Kidney (tissue), 14 donors: Measurements from ENCODE around the gene NPHP4. TPM values are rescaled to one million over a fixed set of nuclear protein-coding genes. Genes with fewer than 3 reads are reported as not detected.

ENCODE experiments used
- DNase-seq, 5 donors: peaks; one replicate each; pipeline ENCODE4 v3.0.0-alpha.2; 2013 to 2020
- FAIRE-seq: peaks from 2 replicates; lab custom pipeline; 2012; peaks lifted over from hg19 to GRCh38; lab: Jason Lieb, UNC
- H3K27ac ChIP-seq, 2 donors: one replicate each; pipeline ENCODE4 v1.7.0; 2013; ENCODE audit warnings: low read depth in 2 of 2, low read length in 2 of 2, inconsistent platforms in 1 of 2
- H3K27me3 ChIP-seq: one replicate; pipeline ENCODE4 v1.7.1; 2013; ENCODE audit warnings: low read length, inconsistent platforms; ENCODE audit not compliant: control insufficient read depth, insufficient read depth
- H3K36me3 ChIP-seq, 3 donors: one replicate each; pipeline versions ENCODE4 v1.7.0 to v1.7.1; 2013; ENCODE audit warnings: low read length in 3 of 3, control low read depth in 1 of 3, inconsistent platforms in 1 of 3; ENCODE audit not compliant: insufficient read depth in 3 of 3, control insufficient read depth in 2 of 3
- H3K4me1 ChIP-seq, 3 donors: one replicate each; pipeline versions ENCODE4 v1.7.0 to v1.7.1; 2013; ENCODE audit warnings: low read length in 3 of 3, inconsistent platforms in 1 of 3, low read depth in 1 of 3; ENCODE audit not compliant: control insufficient read depth in 2 of 3, insufficient read depth in 2 of 3
- H3K4me3 ChIP-seq, 3 donors: one replicate each; pipeline versions ENCODE4 v1.7.0 to v1.8.1; 2013; ENCODE audit warnings: low read length in 3 of 3, control low read depth in 1 of 3, inconsistent platforms in 1 of 3
- H3K9ac ChIP-seq, 3 donors: one replicate each; pipeline versions ENCODE4 v1.7.0 to v1.7.1; 2013; ENCODE audit warnings: low read length in 3 of 3, control low read depth in 1 of 3, inconsistent platforms in 1 of 3
- H3K9me3 ChIP-seq, 3 donors: one replicate each; pipeline versions ENCODE4 v1.7.0 to v1.7.1; 2013; ENCODE audit warnings: low read length in 3 of 3, control low read depth in 1 of 3, inconsistent platforms in 1 of 3; ENCODE audit not compliant: control insufficient read depth in 2 of 3, insufficient read depth in 1 of 3
- CTCF ChIP-seq: IDR thresholded peaks from 3 replicates; pipeline ENCODE4 v1.5.1; 2012; ENCODE audit warnings: mild to moderate bottlenecking, moderate library complexity, borderline replicate concordance; ENCODE audit not compliant: insufficient read depth; ENCODE audit errors: extremely low read depth
- intact Hi-C: fragments of 100-400 bp; cut with DNase I; formaldehyde crosslinking; loops from one replicate; pipeline ENCODE4 v1.11.1; 2022
- polyA plus RNA-seq: library from polyadenylated mRNA; stranded (reverse); fragments of 350-450 nt; fragmentation: Illumina TruSeq; extraction: RNeasy Lipid Tissue Mini Kit (QIAGEN cat#74804); gene quantifications from one replicate; pipeline ENCODE4 v1.2.3, GENCODE V29; 2014; ENCODE audit warnings: low read depth, low replicate concordance; ENCODE audit not compliant: insufficient read depth
- total RNA-seq: library from RNA; stranded (reverse); fragmentation: NEBNext Ultra II Directional; extraction: Animal tissue kit (Norgen Biotek cat#: 25700); gene quantifications from one replicate; pipeline ENCODE4 v1.2.1, GENCODE V29; 2021
- donor health status: control.
- donor health status: control.
- donor health status: control.
- donor health status: control.
- donor health status: control.
- donor health status: DM: yes; HTN: yes; CAD: no.
- donor health status: Normal renal cell carcinoma (clear cell type).

The NPHP4 gene
- total and polyA plus RNA-seq, 2 donors from 2014 or later = 2.9 to 16.1 TPM

- intact Hi-C loops = no loop called here
- Histone ChIP-seq H3K9ac (no peak overlapping the region), H3K36me3 (peaks cover 0 to 11% (median 4%) of the 10 kb centered on the region in 3 donors), H3K9me3 (peaks cover 0 to 6% (median 2%) of the 10 kb centered on the region in 3 donors), H3K4me3 (no peak overlapping the region), H3K4me1 (no peaks in the 10 kb centered on the region), H3K27me3 (no peaks in the 10 kb centered on the region), H3K27ac (no peak overlapping the region)
- FAIRE-seq = no peak
- DNase-seq = peak in 1 of 5 donors; percentile 43
- no peak for TF ChIP-seq CTCF
Observed at GRCh38 chr1:5884110-5884509, 108.1 kb downstream of the NPHP4 start.

DNA sequence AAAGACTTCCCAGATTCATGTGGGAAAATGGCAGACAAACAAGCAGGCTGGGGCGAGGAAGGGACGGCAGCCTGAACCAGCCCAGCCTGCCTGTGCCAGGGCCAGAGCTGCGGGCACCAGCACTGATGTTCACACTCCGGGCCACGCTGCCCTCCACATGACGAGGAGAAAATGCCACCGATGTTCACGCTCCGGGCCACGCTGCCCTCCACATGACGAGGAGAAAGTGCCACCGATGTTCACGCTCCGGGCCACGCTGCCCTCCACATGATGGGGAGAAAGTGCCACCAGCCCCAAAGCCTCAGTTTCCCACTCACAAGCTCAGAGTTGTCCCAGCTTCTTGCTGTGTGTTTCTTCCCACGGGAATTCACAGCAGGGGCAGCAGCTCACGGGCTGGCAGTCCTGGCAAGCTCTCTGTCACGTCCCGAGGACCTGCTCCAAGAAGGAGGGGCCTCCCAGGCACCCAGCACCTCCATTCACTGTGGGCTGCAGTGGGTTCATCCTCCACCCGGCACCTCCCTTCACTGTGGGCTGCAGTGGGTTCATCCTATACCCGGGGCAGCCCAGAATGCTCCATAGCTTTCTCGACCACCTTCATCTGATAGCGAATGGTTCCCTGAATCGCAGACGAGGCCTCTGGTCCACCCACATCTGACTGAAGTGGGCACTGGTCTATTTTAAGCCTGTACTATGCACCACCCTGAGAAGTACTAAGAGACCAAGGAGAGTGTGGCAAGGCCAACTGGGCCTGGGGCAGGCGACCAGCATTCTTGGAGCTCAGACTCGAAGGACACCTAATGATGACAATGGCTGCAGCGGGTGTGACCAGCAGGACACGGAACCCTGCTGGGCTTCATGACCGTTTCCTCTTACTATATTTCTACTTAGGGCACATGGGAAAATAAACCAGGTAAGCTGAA is 108.8 kb downstream of the NPHP4 start:
- peaks cover 0 to 11% (median 4%) of the 10 kb centered on the region in 3 donors for H3K36me3 ChIP-seq
- H3K4me3 ChIP-seq = no peak overlapping the region
- FAIRE-seq (no peak), DNase-seq (peak in 1 of 5 donors; percentile 36)
- intact Hi-C loops = no loop called here
- no peaks in the 10 kb centered on the region for H3K27me3 ChIP-seq
- no peak overlapping the region for H3K27ac ChIP-seq
- H3K9ac ChIP-seq = no peak overlapping the region
- no peaks in the 10 kb centered on the region for H3K4me1 ChIP-seq
- peaks cover 0 to 6% (median 2%) of the 10 kb centered on the region in 3 donors for H3K9me3 ChIP-seq
- TF ChIP-seq CTCF = no peak

GRCh38 chr1:5882367-5883128 is 109.7 kb downstream of the NPHP4 start:
- no peak overlapping the region for H3K27ac ChIP-seq
- H3K9me3 ChIP-seq = peaks cover 0 to 6% (median 2%) of the 10 kb centered on the region in 3 donors
- FAIRE-seq (no peak), DNase-seq (peak in 1 of 5 donors; percentile 39)
- no peak overlapping the region for H3K4me3 ChIP-seq
- H3K9ac ChIP-seq = no peak overlapping the region
- no peaks in the 10 kb centered on the region for H3K4me1 ChIP-seq
- intact Hi-C loops = no loop called here
- no peak for TF ChIP-seq CTCF
- H3K36me3 ChIP-seq = peaks cover 0 to 11% (median 4%) of the 10 kb centered on the region in 3 donors
- H3K27me3 ChIP-seq = no peaks in the 10 kb centered on the region
